Stimulated activated CD4-positive, alpha-beta T cell treated with anti-CD3 and anti-CD28 coated beads, TNF-alpha, amount 100 ng/mL, for 1 hour (primary cell): ENCODE results near the gene CRPPA.

Experiments
- DNase-seq, 3 donors: peaks; one replicate each; pipeline ENCODE4 v3.0.0-alpha.2; 2020; ENCODE audit warnings: low read depth in 3 of 3, low spot score in 1 of 3

Gene CRPPA

DNA sequence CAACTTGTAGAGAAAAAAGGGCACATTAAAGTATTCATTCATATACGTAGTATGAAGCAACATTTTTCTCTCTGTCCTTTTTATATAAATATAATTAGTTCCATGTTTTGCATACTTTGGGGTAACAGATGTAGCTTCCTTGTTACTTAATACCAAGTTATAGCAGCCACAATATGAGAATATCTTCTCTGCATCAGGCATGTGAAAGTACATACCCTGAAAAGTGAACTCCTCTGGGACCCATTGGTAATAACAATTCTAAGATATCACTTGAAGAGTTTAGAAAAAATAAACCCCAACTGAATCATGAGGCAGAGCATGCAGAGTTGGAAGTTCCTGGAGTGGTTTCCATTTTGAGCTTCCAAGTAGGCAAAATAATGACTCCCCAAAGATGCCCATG, 2.4 kb upstream of the CRPPA start:
- no peak for DNase-seq

GRCh38 chr7:16422917-16423316, 1.6 kb upstream of the CRPPA start:
- DNase-seq, result no peak

DNA sequence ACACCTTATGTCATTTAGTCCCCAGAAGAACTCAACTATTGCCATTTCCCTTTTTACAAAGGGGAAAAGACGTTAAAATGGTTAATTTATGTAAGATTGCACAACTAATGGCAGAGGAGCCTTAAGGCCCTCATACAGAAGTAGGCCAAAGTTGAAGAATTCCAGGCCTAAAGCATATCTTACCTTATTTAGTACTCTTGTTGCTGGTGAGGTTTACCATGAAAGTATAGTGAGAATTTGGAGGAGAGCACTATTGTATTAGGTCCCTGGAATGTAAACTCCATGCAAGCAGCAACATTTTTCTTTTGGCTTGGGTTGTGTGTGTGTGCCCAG, 731 bp upstream of the CRPPA start:
- DNase-seq, result no peak

- peak; percentile 44 to 69 (median 67) for DNase-seq
Measured at GRCh38 chr7:16420649-16421332, 547 bp downstream of the CRPPA start.

DNA sequence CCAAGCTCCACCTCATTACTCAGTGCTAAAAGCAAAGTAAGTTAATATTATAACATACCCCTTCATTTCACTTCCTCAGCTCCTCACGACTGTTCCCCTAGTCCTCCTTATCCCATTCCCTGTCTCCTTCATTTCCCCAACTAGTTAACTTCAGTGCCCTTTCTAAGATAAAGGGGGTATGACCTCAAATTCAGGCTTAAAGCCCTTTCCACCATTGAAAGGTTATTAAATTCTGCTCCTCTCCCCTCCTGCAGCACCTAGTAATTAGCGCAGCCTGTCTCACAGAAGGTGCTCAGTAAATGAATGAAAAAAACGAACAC, 1.0 kb downstream of the CRPPA start:
- DNase-seq, result no peak

- no peak for DNase-seq
Measured at GRCh38 chr7:16419859-16420258, 1.5 kb downstream of the CRPPA start.

DNA sequence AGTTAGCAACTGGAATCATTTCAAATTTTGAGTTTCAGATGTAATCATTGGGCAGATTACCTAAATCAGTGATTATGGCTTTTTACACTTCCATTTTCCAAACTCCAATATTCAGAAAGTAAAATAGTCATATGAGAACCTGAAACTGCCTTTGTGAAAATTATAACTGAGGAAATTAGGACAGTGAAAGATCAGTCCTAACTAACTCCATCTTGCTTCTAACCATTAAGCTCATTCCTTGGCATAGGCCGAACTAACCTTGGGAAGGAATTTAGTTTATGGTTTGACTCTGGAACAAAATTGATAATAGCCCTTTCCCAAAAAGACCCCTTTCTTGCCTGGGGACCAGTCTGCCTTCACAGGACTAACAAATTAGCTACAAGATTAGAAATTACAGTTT, 2.2 kb downstream of the CRPPA start:
- DNase-seq, result no peak

DNA sequence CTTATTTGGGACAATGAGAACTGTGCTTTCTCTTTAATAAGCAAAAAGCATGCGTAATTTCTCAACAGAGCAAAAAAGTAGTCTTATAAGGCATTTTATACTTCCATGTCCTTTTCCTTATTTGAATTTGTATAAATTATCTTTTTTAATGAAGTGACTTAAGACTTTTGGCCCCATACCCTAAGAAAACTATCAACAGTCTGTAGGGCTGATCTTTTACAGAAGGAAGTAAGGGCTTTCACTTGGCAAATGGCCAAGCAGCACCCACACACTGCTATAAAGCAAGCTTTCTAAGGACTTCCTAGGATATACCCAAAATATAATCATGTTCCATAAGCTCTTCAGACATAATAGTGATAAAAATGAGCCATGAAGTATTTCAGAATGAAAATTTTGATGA, 3.4 kb downstream of the CRPPA start:
- DNase-seq, result no peak

- no peak for DNase-seq
Measured at GRCh38 chr7:16416289-16417282, 4.8 kb downstream of the CRPPA start.

- no peak for DNase-seq
Measured at GRCh38 chr7:16412274-16413254, 8.8 kb downstream of the CRPPA start.

DNA sequence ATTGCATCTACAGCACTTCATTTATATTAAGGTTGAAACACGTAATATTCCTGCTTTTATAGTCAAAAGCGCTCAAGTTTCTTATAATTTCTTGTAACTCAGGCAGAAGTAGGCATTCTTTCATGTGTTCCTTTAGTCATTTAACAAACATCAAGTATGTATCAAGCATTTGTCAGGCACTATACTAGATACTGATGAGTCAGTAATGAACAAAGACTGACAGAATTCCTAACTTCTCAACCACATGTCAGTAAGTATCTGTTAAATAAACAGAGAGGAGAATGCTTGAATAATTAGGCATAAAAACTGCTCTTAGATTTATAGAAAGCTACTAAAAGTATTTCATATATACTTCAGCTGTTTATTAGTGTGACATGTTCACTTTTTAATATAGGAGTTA, 9.9 kb downstream of the CRPPA start:
- no peak for DNase-seq

GRCh38 chr7:16409777-16410176, 11.6 kb downstream of the CRPPA start:
- no peak for DNase-seq

DNA sequence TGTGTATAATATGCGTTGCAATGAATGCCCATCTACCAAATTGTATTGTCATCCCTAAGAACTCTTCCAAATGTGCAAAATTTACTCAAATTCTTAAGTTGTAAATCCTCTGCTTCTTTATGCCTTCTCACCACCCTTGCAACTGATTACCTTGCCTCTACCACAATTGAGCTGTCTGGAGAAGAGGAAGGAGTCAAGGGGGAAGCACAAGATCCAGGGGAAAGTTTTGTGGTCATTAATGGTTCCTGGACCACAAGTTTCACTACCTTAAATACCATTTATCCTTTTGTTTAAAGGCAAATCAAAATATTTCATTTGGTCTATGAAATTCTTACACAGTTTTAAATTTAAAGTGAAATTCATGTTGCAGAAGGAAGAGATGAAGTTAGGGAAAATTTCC, 16.7 kb downstream of the CRPPA start:
- DNase-seq, result no peak

GRCh38 chr7:16403475-16403874, 17.9 kb downstream of the CRPPA start:
- DNase-seq, result no peak

DNA sequence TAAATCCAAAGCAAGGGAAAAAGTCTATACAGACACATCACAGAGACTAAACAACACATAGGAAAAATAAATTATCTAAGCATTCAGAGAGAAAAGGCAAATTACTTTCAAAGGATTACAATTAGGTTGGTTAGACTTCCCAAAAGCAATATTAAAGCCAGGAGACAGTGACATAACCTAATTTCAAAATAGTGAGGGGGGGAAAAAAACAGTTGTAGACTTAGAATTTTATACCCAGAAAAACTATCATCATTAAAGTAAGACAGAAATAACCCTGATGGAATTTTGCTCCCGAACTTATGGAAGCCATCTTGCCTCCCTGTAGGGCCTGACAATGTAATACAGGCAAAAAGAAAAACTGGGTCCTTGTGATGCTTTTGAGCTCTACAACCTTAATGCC, 18.4 kb downstream of the CRPPA start:
- DNase-seq, result no peak

DNA sequence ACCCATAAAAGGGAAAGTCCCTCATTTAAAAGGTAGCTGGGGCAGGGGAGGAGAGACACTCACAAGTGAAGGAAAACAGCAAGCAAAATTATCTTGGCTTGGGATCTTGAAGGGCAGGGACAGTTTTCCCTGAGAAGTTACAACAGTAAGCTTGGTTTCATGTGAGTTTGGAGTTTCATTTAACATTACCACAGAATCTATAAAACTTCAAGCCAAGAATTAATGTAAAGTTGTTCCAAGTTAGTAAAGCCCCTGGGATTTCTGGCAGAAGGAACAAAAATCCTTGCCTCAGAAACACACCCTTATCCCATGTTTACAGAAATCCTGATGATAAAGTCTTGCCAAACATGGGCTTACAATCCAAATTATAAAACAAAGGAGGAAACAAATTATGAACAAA, 19.2 kb downstream of the CRPPA start:
- DNase-seq, result no peak

- no peak for DNase-seq
Measured at GRCh38 chr7:16400893-16401275, 20.5 kb downstream of the CRPPA start.

DNA sequence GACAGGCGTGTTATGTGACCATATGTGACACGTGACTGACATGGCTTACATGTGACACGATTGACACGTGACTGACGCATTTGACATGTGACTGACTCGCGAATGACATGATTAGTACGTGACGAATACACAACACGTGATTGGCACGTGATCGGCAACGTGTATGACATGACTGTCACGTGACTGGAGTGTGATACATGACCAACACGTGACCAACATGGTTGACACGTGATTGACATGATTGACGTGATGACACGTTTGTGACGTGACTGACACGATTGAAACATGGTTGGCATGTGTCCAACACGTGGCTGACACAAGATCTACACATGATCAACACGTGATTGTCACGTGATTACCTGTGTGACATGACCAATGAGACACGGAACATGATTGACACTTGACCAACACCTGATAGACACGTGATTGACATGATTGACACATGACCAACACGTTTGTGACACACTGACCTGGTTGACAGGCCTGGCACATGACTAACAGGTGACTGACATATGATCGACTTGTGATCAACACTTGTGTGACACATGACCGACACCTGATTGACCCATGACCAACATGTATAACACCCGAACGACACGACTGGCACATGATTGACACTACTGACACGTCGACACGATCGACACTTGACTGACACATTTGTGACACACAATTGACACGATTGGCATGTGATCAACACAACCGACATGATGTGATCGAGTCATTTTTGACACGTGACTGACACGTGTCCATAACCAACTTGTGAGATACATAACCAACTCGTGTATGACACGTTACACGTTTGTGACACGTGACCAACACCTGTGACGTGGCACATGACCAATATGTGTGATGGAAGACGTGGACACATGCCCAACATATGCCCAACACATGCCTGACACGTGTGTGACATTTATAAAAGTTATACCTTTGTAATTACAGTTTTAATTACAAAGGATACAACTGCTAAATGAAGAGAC, 21.1 kb downstream of the CRPPA start:
- DNase-seq, result no peak

DNA sequence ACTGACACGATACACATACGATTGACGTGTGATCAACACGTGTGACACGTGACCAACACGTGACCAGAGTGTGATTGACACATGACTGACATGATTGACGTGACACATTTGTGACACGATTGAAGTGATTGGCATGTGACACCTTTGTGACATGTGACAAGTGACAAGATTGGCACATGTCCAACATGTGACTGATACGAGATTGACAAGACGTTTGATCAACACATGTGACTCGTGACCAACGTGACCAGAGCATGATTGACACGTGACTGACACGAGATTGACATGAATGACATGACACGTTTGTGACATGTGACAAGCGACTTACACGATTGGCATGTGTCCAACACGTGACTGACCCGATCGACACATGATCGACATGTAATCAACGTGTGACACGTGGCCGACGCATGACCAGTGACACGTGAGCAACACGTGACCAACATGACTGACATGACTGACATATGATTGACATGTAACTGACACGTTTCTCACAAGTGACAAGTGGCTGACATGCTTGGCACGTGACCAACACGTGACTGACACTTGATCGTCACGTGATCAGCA, 22.0 kb downstream of the CRPPA start:
- DNase-seq, result no peak
